Measurements from ENCODE around the gene SAMD8.

DNA sequence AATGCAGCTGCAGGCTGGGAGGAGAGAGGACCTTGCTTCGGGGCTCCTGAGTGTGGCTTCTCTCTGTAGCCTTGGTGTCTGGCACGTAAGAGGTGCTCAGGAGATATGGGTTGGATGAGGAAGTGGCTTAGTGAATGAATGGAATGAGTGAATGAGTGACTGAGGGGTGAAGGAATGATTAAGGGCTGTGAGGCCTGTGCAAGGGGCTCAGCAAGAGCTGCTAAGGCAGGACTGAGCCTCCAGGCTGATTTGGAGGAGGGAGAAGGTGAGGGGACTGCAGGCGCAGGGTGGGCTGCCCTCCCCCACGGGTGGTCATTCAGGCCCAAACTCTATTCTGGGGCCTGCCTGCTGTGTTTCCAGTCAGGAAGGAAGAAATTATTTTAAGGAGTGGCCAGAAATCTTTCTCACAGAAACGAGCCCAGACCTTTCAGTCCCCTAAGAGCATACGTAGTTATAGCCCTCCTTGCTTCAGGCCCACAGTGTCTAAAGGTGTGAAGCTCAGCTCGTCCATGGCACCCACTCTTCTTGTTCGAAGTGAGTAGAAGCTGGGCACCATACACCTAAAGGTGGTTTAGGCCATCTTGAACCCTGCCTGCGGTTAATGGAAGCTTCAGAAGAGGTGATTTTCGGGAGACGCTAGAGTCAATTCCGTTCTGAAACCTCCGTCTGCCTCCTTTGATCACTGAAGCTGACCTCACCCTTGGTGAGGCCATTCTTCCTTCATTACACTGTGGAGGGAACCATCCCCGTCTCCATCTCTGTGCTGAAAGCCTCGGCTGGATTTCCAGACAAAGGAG lies 49.5 kb upstream of the SAMD8 start:
- TF ChIP-seq, protein P1, sequence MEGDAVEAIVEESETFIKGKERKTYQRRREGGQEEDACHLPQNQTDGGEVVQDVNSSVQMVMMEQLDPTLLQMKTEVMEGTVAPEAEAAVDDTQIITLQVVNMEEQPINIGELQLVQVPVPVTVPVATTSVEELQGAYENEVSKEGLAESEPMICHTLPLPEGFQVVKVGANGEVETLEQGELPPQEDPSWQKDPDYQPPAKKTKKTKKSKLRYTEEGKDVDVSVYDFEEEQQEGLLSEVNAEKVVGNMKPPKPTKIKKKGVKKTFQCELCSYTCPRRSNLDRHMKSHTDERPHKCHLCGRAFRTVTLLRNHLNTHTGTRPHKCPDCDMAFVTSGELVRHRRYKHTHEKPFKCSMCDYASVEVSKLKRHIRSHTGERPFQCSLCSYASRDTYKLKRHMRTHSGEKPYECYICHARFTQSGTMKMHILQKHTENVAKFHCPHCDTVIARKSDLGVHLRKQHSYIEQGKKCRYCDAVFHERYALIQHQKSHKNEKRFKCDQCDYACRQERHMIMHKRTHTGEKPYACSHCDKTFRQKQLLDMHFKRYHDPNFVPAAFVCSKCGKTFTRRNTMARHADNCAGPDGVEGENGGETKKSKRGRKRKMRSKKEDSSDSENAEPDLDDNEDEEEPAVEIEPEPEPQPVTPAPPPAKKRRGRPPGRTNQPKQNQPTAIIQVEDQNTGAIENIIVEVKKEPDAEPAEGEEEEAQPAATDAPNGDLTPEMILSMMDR (IDR thresholded peaks at IDR 0.05) = no peak
- no peak for TF ChIP-seq POLR2A (IDR thresholded peaks at IDR 0.05)
